HepG2 (cell line): ENCODE results near the gene CBLC. TPM values are rescaled to one million over a fixed set of nuclear protein-coding genes. Genes with fewer than 3 reads are reported as not detected.
A peak's percentile ranks its signal among the peaks of the same experiment; 100 is the strongest.

Source experiments
- EP300 ChIP-seq, 3 experiments: sonication (generic) in 1 of 3; formaldehyde crosslinking in 1 of 3; IDR thresholded peaks; 2 replicates each; pipeline versions ENCODE4 v1.5.1 to v1.6.1; 2011 to 2020; ENCODE audit warnings: low read depth in 2 of 3, low read length in 2 of 3, borderline replicate concordance in 1 of 3, improper control_type of control experiment in 1 of 3, mild to moderate bottlenecking in 1 of 3, missing genetic modification reagents in 1 of 3, moderate library complexity in 1 of 3
- ETV5 ChIP-seq: IDR thresholded peaks from 2 replicates; pipeline ENCODE4 v1.6.1; 2018; ENCODE audit warnings: missing biosample characterization, missing genetic modification reagents, inconsistent platforms, borderline replicate concordance
- GABPB1 ChIP-seq: IDR thresholded peaks from 2 replicates; pipeline ENCODE4 v1.6.1; 2016; ENCODE audit warnings: mild to moderate bottlenecking, missing genetic modification reagents, moderate library complexity, missing compliant biosample characterization
- MAZ ChIP-seq, 2 experiments: sonication (generic) in 1 of 2; formaldehyde crosslinking in 1 of 2; IDR thresholded peaks; 2 replicates each; pipeline versions ENCODE4 v1.5.0 to v1.6.1; 2012 to 2020; ENCODE audit warnings: low read depth in 2 of 2, mild to moderate bottlenecking in 2 of 2, borderline replicate concordance in 1 of 2, improper control_type of control experiment in 1 of 2, low read length in 1 of 2, missing genetic modification reagents in 1 of 2, moderate library complexity in 1 of 2
- RFX1 ChIP-seq: fragments of 450-650 bp; IDR thresholded peaks from 2 replicates; pipeline ENCODE4 v1.6.1; 2017
- RXRB ChIP-seq: IDR thresholded peaks from 2 replicates; pipeline ENCODE4 v1.6.1; 2016; ENCODE audit warnings: borderline replicate concordance, missing genetic modification reagents, missing compliant biosample characterization
- SMYD3 ChIP-seq: sonication (generic); formaldehyde crosslinking; IDR thresholded peaks from 2 replicates; pipeline ENCODE4 v1.8.1; 2023; ENCODE audit warnings: mild to moderate bottlenecking, missing genetic modification reagents
- TCF12 ChIP-seq, 2 experiments: fragments of 450-650 bp in 1 of 2; sonication (generic) in 1 of 2; formaldehyde crosslinking in 1 of 2; IDR thresholded peaks; 2 replicates each; pipeline versions ENCODE4 v1.6.1 to v1.8.0; 2017 to 2022; ENCODE audit warnings: antibody characterized with exemption in 1 of 2, mild to moderate bottlenecking in 1 of 2, missing genetic modification reagents in 1 of 2, moderate library complexity in 1 of 2
- THAP11 ChIP-seq: IDR thresholded peaks from 2 replicates; pipeline ENCODE4 v1.6.1; 2016; ENCODE audit warnings: missing biosample characterization, missing genetic modification reagents
- ZNF205 ChIP-seq: IDR thresholded peaks from 2 replicates; pipeline ENCODE4 v1.6.1; 2018; ENCODE audit warnings: missing biosample characterization, missing genetic modification reagents
- ZNF24 ChIP-seq: fragments of 450-650 bp; IDR thresholded peaks from 2 replicates; pipeline ENCODE4 v1.6.1; 2017; ENCODE audit warnings: antibody characterized with exemption, mild to moderate bottlenecking
- ZNF605 ChIP-seq: sonication (generic); formaldehyde crosslinking; IDR thresholded peaks from 2 replicates; pipeline ENCODE4 v1.8.0; 2022; ENCODE audit warnings: mild to moderate bottlenecking, missing genetic modification reagents
- ZNF788 ChIP-seq: sonication (generic); formaldehyde crosslinking; IDR thresholded peaks from 2 replicates; pipeline ENCODE4 v1.5.0; 2020; ENCODE audit warnings: mild to moderate bottlenecking, missing genetic modification reagents, borderline replicate concordance
- ZSCAN30 ChIP-seq: sonication (generic); formaldehyde crosslinking; IDR thresholded peaks from 2 replicates; pipeline ENCODE4 v1.5.0; 2020; ENCODE audit warnings: mild to moderate bottlenecking, missing genetic modification reagents
- polyA plus RNA-seq, 8 experiments: library from polyadenylated mRNA; depleted of rRNA in 3 of 8; stranded (reverse) in 7 of 8; unstranded in 1 of 8; fragments of >200 nt; fragmentation: Illumina TruSeq in 4 of 8; extraction: Trizol in 4 of 8; gene quantifications; 2 replicates each; pipeline versions ENCODE4 v1.2.1 to v1.2.3, GENCODE V29; 2011 to 2016; ENCODE audit warnings: low read depth in 4 of 8, missing spikeins in 1 of 8, mixed read lengths in 1 of 8; ENCODE audit not compliant: insufficient read depth in 1 of 8
- total RNA-seq, 5 experiments: library from RNA; depleted of rRNA; stranded (reverse); fragments of >200 nt; fragmentation: Illumina TruSeq; extraction: Trizol; gene quantifications; 2 replicates each; pipeline ENCODE4 v1.2.3, GENCODE V29; 2016; ENCODE audit warnings: low read depth in 1 of 5
- TF ChIP-seq, protein P1 (sequence below), 2 experiments: sonication (generic) in 1 of 2; formaldehyde crosslinking in 1 of 2; IDR thresholded peaks; 2 replicates each; pipeline versions ENCODE4 v1.4.0 to v1.6.1; 2018 to 2020; ENCODE audit warnings: missing genetic modification reagents in 2 of 2, borderline replicate concordance in 1 of 2, low read depth in 1 of 2, mild to moderate bottlenecking in 1 of 2, missing biosample characterization in 1 of 2
- TF ChIP-seq, protein P2 (sequence below): sonication (generic); formaldehyde crosslinking; IDR thresholded peaks from 2 replicates; pipeline ENCODE4 v1.5.0; 2020; ENCODE audit warnings: mild to moderate bottlenecking, missing genetic modification reagents, borderline replicate concordance
- TF ChIP-seq, protein P3 (sequence below): sonication (generic); formaldehyde crosslinking; IDR thresholded peaks from 2 replicates; pipeline ENCODE4 v1.5.0; 2020; ENCODE audit warnings: missing genetic modification reagents
- TF ChIP-seq, protein P4 (sequence below): IDR thresholded peaks from 2 replicates; pipeline ENCODE4 v1.6.1; 2018; ENCODE audit warnings: missing genetic modification reagents, mild to moderate bottlenecking, missing compliant biosample characterization
- TF ChIP-seq, protein P5 (sequence below): IDR thresholded peaks from 2 replicates; pipeline ENCODE4 v1.6.1; 2016; ENCODE audit warnings: low read depth, borderline replicate concordance

Gene CBLC
- total and polyA plus RNA-seq, 2 of the 13 experiments (the other 11 are each of a cell fraction or from before 2014, with no cell fraction given): 1.8 to 2.6 TPM

DNA sequence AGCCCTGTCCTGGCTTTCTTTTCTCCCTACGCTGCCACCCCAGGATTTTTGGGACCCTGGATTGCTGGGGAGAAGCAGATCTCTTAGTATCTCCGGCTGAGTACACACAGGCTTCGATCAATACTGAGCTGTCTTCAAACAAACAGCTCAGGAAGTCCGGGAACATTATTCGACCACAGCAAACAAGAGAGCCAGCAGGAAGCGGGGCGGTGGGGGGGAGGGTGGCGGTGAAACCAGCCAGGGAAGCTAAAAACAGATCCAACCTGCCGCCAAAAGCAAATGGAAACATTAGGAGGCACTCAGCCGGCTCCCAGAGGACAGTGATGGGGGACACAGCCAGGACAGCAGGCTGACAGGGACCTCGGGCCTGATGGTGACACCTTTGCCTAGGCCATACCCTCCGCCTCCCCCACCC lies 19.0 kb downstream of the CBLC start (continued):
- TF ChIP-seq, protein P1, sequence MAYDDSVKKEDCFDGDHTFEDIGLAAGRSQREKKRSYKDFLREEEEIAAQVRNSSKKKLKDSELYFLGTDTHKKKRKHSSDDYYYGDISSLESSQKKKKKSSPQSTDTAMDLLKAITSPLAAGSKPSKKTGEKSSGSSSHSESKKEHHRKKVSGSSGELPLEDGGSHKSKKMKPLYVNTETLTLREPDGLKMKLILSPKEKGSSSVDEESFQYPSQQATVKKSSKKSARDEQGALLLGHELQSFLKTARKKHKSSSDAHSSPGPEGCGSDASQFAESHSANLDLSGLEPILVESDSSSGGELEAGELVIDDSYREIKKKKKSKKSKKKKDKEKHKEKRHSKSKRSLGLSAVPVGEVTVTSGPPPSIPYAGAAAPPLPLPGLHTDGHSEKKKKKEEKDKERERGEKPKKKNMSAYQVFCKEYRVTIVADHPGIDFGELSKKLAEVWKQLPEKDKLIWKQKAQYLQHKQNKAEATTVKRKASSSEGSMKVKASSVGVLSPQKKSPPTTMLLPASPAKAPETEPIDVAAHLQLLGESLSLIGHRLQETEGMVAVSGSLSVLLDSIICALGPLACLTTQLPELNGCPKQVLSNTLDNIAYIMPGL (CRISPR knock-in tag; IDR thresholded peaks at IDR 0.05; ENCODE audit: borderline replicate concordance in 1 of 2, low read depth in 1 of 2): peak; percentile 33 to 39; a peak in 2 of 4 replicates
- TF ChIP-seq EP300 (IDR thresholded peaks at IDR 0.05; ENCODE audit: low read depth in 2 of 2, low read length in 2 of 2) (peak in 1 of 2 experiments; percentile 90; a peak in 2 of 4 replicates), EP300 (CRISPR knock-in tag; IDR thresholded peaks at IDR 0.05; ENCODE audit: borderline replicate concordance) (peak; percentile 76; the same call in 1 of the 2 replicates), ZNF605 (CRISPR knock-in tag) (peak; percentile 63), RXRB (CRISPR knock-in tag) (peak; percentile 83; the same call in 1 of the 2 replicates), RFX1 (no peak), THAP11 (CRISPR knock-in tag) (peak; percentile 64; the same call in 1 of the 2 replicates), ZNF788 (peak; percentile 41; the same call in 1 of the 2 replicates), ZSCAN30 (0 out of 2 replicates have a peak, but pooled peaks have one; percentile 10), ETV5 (peak; percentile 98), SMYD3 (CRISPR knock-in tag) (no peak), GABPB1 (CRISPR knock-in tag) (peak; percentile 38), MAZ (IDR thresholded peaks at IDR 0.05; ENCODE audit: borderline replicate concordance, low read depth, low read length) (no peak), MAZ (CRISPR knock-in tag; IDR thresholded peaks at IDR 0.05; ENCODE audit: low read depth) (no peak), ZNF205 (peak; percentile 56; the same call in 1 of the 2 replicates), TCF12 (IDR thresholded peaks at IDR 0.05) (no peak), TCF12 (CRISPR knock-in tag; IDR thresholded peaks at IDR 0.05) (peak; percentile 71; the same call in 1 of the 2 replicates), ZNF24 (0 out of 2 replicates have a peak, but pooled peaks have one; percentile 18)
- TF ChIP-seq, protein P2, sequence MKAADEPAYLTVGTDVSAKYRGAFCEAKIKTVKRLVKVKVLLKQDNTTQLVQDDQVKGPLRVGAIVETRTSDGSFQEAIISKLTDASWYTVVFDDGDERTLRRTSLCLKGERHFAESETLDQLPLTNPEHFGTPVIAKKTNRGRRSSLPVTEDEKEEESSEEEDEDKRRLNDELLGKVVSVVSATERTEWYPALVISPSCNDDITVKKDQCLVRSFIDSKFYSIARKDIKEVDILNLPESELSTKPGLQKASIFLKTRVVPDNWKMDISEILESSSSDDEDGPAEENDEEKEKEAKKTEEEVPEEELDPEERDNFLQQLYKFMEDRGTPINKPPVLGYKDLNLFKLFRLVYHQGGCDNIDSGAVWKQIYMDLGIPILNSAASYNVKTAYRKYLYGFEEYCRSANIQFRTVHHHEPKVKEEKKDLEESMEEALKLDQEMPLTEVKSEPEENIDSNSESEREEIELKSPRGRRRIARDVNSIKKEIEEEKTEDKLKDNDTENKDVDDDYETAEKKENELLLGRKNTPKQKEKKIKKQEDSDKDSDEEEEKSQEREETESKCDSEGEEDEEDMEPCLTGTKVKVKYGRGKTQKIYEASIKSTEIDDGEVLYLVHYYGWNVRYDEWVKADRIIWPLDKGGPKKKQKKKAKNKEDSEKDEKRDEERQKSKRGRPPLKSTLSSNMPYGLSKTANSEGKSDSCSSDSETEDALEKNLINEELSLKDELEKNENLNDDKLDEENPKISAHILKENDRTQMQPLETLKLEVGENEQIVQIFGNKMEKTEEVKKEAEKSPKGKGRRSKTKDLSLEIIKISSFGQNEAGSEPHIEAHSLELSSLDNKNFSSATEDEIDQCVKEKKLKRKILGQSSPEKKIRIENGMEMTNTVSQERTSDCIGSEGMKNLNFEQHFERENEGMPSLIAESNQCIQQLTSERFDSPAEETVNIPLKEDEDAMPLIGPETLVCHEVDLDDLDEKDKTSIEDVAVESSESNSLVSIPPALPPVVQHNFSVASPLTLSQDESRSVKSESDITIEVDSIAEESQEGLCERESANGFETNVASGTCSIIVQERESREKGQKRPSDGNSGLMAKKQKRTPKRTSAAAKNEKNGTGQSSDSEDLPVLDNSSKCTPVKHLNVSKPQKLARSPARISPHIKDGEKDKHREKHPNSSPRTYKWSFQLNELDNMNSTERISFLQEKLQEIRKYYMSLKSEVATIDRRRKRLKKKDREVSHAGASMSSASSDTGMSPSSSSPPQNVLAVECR: peak; percentile 51; the same call in 1 of the 2 replicates
- TF ChIP-seq, protein P3, sequence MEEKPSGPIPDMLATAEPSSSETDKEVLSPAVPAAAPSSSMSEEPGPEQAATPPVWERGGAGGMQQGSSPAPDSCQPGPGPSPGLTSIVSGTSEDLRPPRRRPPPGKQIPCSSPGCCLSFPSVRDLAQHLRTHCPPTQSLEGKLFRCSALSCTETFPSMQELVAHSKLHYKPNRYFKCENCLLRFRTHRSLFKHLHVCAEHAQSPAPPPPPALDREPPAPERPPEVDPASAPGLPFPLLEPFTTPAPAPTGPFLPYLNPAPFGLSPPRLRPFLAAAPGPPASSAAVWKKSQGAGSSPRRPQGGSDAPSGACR (CRISPR knock-in tag): no peak
- TF ChIP-seq, protein P4, sequence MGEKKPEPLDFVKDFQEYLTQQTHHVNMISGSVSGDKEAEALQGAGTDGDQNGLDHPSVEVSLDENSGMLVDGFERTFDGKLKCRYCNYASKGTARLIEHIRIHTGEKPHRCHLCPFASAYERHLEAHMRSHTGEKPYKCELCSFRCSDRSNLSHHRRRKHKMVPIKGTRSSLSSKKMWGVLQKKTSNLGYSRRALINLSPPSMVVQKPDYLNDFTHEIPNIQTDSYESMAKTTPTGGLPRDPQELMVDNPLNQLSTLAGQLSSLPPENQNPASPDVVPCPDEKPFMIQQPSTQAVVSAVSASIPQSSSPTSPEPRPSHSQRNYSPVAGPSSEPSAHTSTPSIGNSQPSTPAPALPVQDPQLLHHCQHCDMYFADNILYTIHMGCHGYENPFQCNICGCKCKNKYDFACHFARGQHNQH (CRISPR knock-in tag): peak; percentile 78; the same call in 1 of the 2 replicates
- TF ChIP-seq, protein P5, sequence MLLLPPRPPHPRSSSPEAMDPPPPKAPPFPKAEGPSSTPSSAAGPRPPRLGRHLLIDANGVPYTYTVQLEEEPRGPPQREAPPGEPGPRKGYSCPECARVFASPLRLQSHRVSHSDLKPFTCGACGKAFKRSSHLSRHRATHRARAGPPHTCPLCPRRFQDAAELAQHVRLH: peak; percentile 64; the same call in 1 of the 2 replicates
